NT2/D1 (cell line): ENCODE data around the gene NRL.
A peak's percentile ranks its signal among the peaks of the same experiment; 100 is the strongest.

Experiments used
- DNase-seq: peaks from one replicate; pipeline ENCODE4 v3.0.0-alpha.2; 2011; ENCODE audit warnings: low read depth, low spot score
- H3K27me3 ChIP-seq: 2 replicates; pipeline ENCODE4 v1.6.0; 2011; ENCODE audit warnings: mild to moderate bottlenecking; ENCODE audit not compliant: insufficient read length, insufficient read depth
- H3K36me3 ChIP-seq: 2 replicates; pipeline ENCODE4 v1.6.1; 2011; ENCODE audit warnings: mild to moderate bottlenecking, low read length, mixed read lengths; ENCODE audit not compliant: insufficient read depth, insufficient read length
- H3K4me1 ChIP-seq: 2 replicates; pipeline ENCODE4 v1.5.1; 2011; ENCODE audit not compliant: insufficient read depth, insufficient read length
- H3K4me3 ChIP-seq: 2 replicates; pipeline ENCODE4 v1.5.1; 2011; ENCODE audit warnings: low read depth; ENCODE audit not compliant: insufficient read length
- H3K9ac ChIP-seq: 2 replicates; pipeline ENCODE4 v1.6.0; 2011; ENCODE audit warnings: low read depth; ENCODE audit not compliant: insufficient read length
- H3K9me3 ChIP-seq: 2 replicates; pipeline ENCODE4 v1.5.1; 2011; ENCODE audit warnings: mild to moderate bottlenecking, low read length; ENCODE audit not compliant: insufficient read depth
- SUZ12 ChIP-seq: IDR thresholded peaks from 2 replicates; pipeline ENCODE4 v1.6.1; 2011; ENCODE audit not compliant: insufficient read length, insufficient read depth; ENCODE audit errors: extremely low read depth
- YY1 ChIP-seq: IDR thresholded peaks from 2 replicates; pipeline ENCODE4 v1.6.1; 2011; ENCODE audit not compliant: insufficient read length, insufficient read depth
- ZNF274 ChIP-seq: IDR thresholded peaks from 2 replicates; pipeline ENCODE4 v1.6.1; 2011; ENCODE audit warnings: mild to moderate bottlenecking, low read depth, low read length

The NRL gene

DNA sequence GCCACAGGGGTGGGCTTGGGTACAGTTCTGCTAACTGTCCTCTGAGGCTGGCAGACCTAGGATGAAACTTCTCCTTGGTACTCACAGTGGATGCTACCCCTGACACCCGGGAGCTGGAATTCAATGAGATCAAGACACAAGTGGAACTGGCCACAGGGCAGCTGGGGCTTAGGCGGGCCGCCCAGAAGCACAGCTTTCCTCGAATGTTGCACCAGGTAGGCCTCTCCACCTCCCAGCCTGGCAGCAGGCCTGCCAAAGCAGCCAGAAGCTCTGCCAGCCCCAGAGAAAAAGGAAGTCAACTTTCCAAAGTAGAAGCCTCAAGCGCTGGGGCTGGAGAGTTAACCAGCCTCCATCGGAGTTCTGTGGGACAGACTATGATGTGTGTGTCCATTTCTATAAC, 2.4 kb upstream of the NRL start:
- Histone ChIP-seq H3K27me3 (no peaks in the 10 kb centered on the region), H3K9ac (no peak overlapping the region), H3K36me3 (peaks cover 44% of the 10 kb centered on the region), H3K4me3 (no peak overlapping the region), H3K4me1 (peaks cover 3% of the 10 kb centered on the region), H3K9me3 (no peaks in the 10 kb centered on the region)
- no peak for TF ChIP-seq SUZ12
- TF ChIP-seq YY1: no peak
- no peak for TF ChIP-seq ZNF274
- no peak for DNase-seq

DNA sequence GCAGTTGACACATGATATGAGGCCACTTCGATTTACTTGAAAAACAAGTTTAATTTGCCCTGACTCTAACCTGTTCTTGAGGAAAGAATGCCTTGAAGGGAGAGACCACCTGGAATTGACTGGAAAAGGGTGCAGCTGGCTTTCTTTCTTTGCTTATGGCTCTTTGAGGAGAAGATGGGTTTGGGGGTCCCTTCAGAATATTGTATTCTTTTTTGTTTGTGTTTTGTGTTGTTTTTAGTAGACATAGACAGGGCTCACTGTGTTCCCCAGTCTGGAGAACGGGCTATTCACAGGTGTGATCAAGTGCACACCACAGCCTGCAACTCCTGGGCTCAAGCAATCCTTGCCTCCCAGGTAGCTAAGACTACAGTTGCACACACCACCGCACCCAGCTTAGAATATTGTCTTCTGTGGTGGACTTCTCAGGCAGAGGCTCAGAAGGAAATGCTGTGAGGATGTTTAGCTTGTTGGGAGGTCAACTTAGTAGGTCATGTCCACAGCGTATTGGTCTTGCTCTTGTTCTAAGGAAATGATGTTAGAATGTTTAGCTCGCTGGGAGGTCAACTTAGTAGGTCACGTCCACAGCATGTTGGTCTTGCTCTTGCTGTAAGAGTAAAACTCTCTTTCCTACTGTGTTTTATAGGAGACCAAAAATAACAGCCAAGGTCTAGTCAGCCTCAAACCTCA, 1.5 kb upstream of the NRL start:
- Histone ChIP-seq H3K4me3 (peak overlapping the region; percentile 55), H3K4me1 (peaks cover 3% of the 10 kb centered on the region), H3K9me3 (no peaks in the 10 kb centered on the region), H3K9ac (no peak overlapping the region), H3K27me3 (no peaks in the 10 kb centered on the region), H3K36me3 (peaks cover 42% of the 10 kb centered on the region)
- no peak for DNase-seq
- TF ChIP-seq YY1: no peak
- TF ChIP-seq ZNF274: no peak
- no peak for TF ChIP-seq SUZ12

DNA sequence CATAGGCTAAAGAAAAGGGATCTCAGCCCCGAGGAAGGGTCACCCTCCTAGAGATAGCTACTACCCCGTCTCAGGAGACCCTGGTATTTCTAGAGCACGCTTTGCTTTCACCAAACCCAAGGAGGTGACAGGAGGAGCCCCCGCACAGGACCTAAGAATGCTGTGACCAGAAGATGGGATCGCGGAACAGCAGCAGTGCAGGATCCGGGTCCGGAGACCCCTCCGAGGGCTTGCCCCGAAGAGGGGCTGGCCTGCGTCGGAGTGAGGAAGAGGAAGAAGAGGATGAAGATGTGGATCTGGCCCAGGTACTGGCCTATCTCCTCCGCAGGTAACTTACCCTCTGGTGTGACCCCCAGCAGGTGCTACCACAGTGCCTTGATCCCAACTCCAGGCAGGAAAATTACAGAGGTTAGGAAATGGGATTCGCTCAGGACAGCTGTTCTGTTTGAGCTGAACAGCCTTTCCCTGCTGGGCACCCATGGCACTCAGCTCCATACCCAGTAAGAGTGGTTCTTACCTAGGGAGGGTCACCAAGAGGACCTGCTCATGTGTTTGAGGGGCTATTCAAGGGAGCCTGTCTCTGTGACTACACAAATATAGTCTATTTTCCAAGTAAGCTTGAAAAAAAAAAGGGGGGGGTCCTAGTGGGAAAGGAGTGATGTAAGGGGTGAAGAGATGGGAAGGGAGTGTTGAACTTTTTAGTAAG, 826 bp upstream of the NRL start:
- H3K9ac ChIP-seq: peak overlapping the region; percentile 65
- no peaks in the 10 kb centered on the region for H3K9me3 ChIP-seq
- peak overlapping the region; percentile 55 for H3K4me3 ChIP-seq
- H3K27me3 ChIP-seq: no peaks in the 10 kb centered on the region
- DNase-seq: no peak
- TF ChIP-seq ZNF274: no peak
- TF ChIP-seq SUZ12: no peak
- TF ChIP-seq YY1: no peak
- H3K4me1 ChIP-seq: peaks cover 3% of the 10 kb centered on the region
- H3K36me3 ChIP-seq: peaks cover 35% of the 10 kb centered on the region

DNA sequence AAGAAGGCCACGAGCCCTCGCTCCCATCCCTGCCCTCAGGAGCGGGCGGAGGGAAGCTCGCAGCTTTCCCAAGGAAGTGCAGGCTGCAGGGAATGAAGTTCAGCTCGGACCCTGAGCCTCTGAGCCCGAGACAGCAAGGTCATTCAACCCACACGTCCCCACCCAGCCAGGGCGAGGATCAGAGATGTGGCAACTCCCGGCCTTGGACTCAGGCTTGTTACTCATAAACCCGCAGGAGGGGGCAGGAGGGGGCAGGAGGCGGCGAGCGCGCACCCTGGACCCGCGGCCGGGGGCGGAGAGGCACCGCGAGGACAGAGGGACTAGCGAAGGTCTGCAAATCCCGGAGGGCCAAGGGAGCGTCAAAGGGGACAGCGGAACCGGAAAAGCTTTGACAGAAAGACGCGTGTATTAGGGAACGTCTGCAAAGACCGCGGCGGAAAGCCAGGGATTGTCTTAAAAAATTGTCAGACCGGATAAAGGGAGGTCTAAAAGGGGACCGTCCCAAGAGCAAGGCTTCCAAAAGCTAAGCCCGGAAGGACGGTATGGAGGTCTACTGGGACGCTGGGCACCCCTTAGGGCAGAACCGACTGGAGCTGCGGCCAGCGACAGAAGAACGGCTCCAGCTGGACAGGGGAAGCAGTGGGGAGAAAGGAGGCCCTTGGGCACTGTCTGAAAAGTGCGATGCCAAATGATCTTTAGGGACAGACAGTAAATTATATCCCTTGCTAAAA, 783 bp downstream of the NRL start:
- Histone ChIP-seq H3K36me3 (peaks cover 24% of the 10 kb centered on the region), H3K4me1 (peaks cover 3% of the 10 kb centered on the region), H3K4me3 (peak overlapping the region; percentile 89), H3K9me3 (no peaks in the 10 kb centered on the region), H3K27me3 (no peaks in the 10 kb centered on the region), H3K9ac (peak overlapping the region; percentile 85)
- peak; percentile 62 for DNase-seq
- TF ChIP-seq YY1: no peak
- no peak for TF ChIP-seq ZNF274
- no peak for TF ChIP-seq SUZ12

DNA sequence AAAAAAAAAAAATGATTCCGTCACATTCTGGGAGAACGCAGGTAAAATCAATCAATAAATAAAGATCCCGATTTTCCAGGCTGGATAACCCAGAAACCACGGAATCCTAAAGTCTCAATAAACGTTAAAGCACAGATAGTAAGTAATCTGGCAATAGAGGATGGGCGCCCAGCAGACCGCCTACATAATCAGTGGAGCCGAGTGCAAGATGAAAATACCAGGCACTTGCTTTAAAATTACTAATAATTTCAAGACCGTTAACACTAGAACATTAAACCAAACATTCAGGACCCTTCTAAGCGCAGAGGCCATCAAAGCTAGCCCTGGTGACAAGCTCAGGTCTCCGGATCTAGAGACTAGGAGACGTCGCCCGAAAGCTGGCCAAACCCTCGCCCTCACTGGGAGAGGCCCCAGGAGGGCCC, 1.4 kb downstream of the NRL start:
- H3K27me3 ChIP-seq: no peaks in the 10 kb centered on the region

DNA sequence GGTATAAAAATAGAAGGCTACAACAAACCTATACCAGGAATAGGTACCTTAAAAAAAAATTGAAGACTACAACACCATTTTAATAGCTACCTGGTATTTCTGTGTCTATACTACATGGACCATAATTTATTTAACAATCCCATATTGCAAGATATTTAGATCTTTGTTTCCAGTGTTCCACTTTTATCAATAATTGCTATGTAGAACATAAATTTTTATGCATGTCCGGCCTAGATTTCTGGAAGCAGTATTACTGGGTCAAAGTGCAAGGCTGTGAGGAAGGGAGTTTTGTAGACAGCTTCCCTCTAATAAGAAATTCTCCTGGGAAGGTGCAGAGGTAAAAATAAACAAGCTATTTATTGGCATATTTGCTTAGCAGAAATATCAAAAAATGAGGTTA, 4.2 kb downstream of the NRL start:
- H3K4me1 ChIP-seq: no peaks in the 10 kb centered on the region
- no peaks in the 10 kb centered on the region for H3K27me3 ChIP-seq
- H3K9ac ChIP-seq: no peak overlapping the region
- H3K36me3 ChIP-seq: no peaks in the 10 kb centered on the region
- H3K9me3 ChIP-seq: no peaks in the 10 kb centered on the region
- DNase-seq: no peak
- TF ChIP-seq YY1: no peak
- TF ChIP-seq SUZ12: no peak
- TF ChIP-seq ZNF274: no peak
- H3K4me3 ChIP-seq: no peak overlapping the region

More for the DNA sequence above, 1.4 kb downstream of the NRL start:
- TF ChIP-seq ZNF274 (no peak), YY1 (no peak), SUZ12 (no peak)
- peak overlapping the region; percentile 89 for H3K4me3 ChIP-seq
- H3K9me3 ChIP-seq: no peaks in the 10 kb centered on the region
- peaks cover 18% of the 10 kb centered on the region for H3K36me3 ChIP-seq
- DNase-seq: no peak
- H3K9ac ChIP-seq: peak overlapping the region; percentile 85
- peaks cover 3% of the 10 kb centered on the region for H3K4me1 ChIP-seq

DNA sequence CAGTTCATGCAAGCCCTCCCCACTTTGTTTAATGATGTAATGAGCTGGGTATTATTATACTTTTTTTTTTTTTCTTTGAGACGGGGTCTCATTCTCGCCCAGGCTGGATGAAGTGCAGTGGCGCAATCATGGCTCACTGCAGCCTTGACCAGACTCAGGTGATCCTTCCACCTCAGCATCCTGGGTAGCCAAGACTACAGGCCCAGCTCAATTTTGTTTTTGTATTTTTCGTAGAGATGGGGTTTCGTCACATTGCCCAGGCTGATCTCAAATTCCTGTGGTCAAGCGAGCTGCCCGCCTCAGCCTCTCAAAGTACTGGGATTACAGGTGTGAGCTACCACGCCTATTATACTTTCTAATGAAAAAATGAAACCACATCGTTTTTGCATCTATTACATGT, 4.7 kb downstream of the NRL start:
- Histone ChIP-seq H3K4me1 (no peaks in the 10 kb centered on the region), H3K36me3 (no peaks in the 10 kb centered on the region), H3K9ac (no peak overlapping the region), H3K4me3 (no peak overlapping the region), H3K27me3 (no peaks in the 10 kb centered on the region), H3K9me3 (no peaks in the 10 kb centered on the region)
- TF ChIP-seq ZNF274: no peak
- TF ChIP-seq SUZ12: no peak
- no peak for TF ChIP-seq YY1
- no peak for DNase-seq
